Measurements from ENCODE around the gene METTL15.

- no peak for TF ChIP-seq EZH2 (IDR thresholded peaks at IDR 0.05; ENCODE audit: low read depth, low read length, severe bottlenecking)
- TF ChIP-seq, protein P1, sequence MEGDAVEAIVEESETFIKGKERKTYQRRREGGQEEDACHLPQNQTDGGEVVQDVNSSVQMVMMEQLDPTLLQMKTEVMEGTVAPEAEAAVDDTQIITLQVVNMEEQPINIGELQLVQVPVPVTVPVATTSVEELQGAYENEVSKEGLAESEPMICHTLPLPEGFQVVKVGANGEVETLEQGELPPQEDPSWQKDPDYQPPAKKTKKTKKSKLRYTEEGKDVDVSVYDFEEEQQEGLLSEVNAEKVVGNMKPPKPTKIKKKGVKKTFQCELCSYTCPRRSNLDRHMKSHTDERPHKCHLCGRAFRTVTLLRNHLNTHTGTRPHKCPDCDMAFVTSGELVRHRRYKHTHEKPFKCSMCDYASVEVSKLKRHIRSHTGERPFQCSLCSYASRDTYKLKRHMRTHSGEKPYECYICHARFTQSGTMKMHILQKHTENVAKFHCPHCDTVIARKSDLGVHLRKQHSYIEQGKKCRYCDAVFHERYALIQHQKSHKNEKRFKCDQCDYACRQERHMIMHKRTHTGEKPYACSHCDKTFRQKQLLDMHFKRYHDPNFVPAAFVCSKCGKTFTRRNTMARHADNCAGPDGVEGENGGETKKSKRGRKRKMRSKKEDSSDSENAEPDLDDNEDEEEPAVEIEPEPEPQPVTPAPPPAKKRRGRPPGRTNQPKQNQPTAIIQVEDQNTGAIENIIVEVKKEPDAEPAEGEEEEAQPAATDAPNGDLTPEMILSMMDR (IDR thresholded peaks at IDR 0.05; ENCODE audit: control extremely low read depth in 1 of 3, insufficient read depth in 1 of 3, low read depth in 1 of 3, low read length in 3 of 3): no peak
- no peak for TF ChIP-seq CTBP2 (IDR thresholded peaks at IDR 0.05; ENCODE audit: borderline replicate concordance, insufficient read depth, insufficient read length, low read length)
- no peak for TF ChIP-seq JUND (IDR thresholded peaks at IDR 0.05; ENCODE audit: low read length)
- TF ChIP-seq BCL11A (IDR thresholded peaks at IDR 0.05; ENCODE audit: low read depth in 2 of 2, low read length in 2 of 2): no peak
- TF ChIP-seq ZNF274 (IDR thresholded peaks at IDR 0.05; ENCODE audit: borderline replicate concordance, extremely low read depth, low read length): no peak
- TF ChIP-seq SIRT6 (IDR thresholded peaks at IDR 0.05; ENCODE audit: low read length): no peak
- no peak for TF ChIP-seq MAFK (IDR thresholded peaks at IDR 0.05; ENCODE audit: low read depth, low read length)
Observed at GRCh38 chr11:28315440-28315839, 207.3 kb downstream of the METTL15 start.
